HG03064 (cell line): ENCODE data around the gene MED23.

Experiments used
- ATAC-seq: cut with Tn5 transposase; IDR thresholded peaks from one replicate; pipeline ENCODE4 v1.9.1; 2021; ENCODE audit warnings: low read depth; ENCODE audit not compliant: unreplicated experiment

Gene MED23

DNA sequence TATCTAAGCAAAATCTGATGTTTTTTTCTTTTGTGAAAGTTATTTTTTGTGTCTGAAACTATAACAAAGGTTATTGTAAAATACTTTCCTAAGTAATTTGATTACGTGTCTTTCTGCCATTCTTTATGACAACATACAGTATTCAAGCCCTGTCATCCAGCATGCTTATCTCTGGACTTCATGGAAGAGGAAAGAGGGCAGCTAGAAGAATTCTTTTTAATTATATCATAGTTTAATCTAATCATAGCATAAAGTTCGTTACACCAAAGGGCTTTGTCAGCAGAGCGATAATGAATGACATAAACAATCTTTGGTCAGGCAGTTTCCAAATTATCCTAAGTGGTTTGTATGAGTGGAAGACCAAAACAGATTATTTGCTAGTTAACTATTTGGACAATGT is 12.5 kb upstream of the MED23 start:
- no peak for ATAC-seq

DNA sequence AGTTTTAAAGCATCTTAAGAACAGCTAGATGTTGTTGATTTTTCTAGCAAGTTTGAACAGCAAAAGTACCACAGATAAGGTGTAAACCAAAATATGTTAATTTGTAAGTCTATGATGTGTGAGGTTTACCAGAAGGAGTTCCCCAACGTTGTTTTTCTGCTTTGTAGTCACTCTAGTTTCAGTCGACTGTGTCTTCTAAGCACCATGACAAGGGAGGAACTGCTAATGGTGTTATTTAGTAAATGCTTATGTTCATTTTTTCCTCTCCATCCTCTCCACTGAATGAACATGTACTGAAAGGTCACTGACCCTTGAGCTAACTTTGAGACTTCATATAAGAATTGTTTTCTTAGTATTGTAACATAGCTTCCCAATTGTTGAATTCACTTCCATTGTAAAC is 12.1 kb upstream of the MED23 start:
- peak; percentile 63 for ATAC-seq

- no peak for ATAC-seq
Measured at GRCh38 chr6:131638013-131638412, 10.0 kb upstream of the MED23 start.

GRCh38 chr6:131636880-131637792 is 9.1 kb upstream of the MED23 start, which contains the start of gene ENPP3:
ENPP3 (plus strand) TSS chr6:131637302; CDS start chr6:131637385, 83 bp downstream.
- no peak for ATAC-seq

- peak; percentile 75 for ATAC-seq
Measured at GRCh38 chr6:131635384-131636340, 7.6 kb upstream of the MED23 start.

GRCh38 chr6:131631625-131632289 is 3.7 kb upstream of the MED23 start:
- no peak for ATAC-seq

DNA sequence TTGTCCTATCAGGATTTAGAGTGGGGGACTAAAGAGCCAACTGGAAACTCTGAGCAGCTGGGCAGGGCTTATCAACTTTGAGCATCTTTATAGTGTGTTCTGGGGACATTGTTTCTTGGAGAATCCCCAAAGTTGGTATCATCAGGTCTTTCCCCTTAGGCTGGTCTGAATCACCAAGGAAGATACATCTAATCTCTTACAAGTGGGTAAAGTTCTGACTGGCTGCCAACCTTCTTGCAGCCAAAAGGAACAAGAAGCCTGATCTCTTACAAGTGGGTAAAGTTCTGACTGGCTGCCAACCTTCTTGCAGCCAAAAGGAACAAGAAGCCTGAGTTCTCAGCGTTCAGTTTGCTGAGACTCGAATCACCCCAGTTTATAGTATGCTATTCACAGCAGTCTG is 1.6 kb upstream of the MED23 start:
- no peak for ATAC-seq

DNA sequence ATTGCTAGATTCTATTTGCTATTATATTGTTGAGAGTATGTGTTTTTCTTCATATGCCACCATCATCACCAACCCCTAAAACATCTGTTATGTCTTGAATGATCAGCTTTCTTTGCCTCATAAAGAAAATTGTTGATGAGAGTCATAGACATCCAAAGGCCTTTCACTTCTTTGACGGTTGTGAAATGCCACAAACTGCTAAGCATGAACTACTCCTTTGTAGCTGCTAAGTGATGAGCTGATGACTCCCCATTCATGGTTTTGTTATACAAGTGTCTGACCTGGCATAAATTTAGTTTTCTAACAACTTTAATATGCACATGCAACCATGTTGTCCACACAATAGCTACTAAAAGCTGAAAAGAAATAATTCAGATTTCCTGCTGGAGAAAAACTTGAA is 684 bp upstream of the MED23 start:
- ATAC-seq, result no peak

DNA sequence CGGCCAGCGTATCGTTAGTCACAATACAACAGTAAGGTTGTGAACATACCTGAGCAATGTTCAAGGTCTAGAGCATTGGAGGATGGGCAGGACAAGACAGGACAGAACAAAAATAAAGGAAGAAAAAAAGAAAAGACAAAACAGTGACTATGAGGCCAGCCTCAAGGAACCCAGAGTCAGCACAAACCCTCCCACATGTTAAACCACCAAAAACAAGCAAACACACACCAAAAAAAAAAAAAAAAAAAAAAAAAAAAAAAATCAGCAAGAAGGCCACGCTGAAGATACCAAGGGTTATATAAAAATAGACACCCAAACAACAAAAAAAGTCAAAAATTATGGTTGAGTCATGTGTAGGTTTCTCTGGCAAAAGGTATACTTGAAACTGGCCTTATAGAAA is 12.8 kb downstream of the MED23 start:
- no peak for ATAC-seq

- ATAC-seq, result no peak
Measured at GRCh38 chr6:131613296-131613925, 14.6 kb downstream of the MED23 start.

- no peak for ATAC-seq
Measured at GRCh38 chr6:131602781-131603312, 25.2 kb downstream of the MED23 start.

- ATAC-seq, result no peak
Measured at GRCh38 chr6:131600716-131601115, 27.3 kb downstream of the MED23 start.

DNA sequence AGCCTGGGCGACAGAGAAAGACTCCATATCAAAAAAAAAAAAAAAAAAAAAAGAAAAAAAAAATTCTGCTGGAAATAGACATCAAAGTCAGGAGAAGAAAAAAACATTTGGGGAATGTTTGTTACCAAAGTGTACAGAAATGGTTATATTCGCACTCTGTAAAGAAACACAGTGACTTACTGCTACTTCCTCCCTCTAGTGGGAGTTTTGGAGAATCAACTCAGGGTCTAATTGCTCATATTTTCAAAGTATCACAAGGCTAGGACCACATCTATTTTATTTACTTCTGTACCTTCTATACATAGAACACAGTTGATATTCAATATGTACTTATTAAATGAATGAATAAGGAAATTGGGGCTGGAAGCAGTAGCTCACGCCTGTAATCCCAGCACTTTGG is 30.6 kb downstream of the MED23 start:
- ATAC-seq, result no peak

DNA sequence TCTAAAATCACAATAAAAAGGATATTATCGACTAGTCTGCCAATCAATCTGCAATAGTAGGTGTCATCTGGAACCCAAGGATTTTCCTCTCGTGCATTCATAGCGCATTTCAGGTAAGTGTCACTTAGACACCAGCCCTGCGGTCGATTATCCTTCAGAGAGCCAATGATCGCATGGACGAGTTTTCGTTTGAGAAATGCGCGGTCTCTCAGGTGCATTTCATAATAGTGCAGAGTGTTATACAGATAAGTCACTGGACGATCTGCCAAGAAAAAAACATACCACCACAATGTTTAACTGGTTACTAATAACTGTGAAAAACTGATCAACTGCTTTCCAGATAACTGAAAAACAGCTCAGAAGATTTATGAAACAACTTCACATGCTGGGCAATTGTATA is 34.0 kb downstream of the MED23 start:
- no peak for ATAC-seq

DNA sequence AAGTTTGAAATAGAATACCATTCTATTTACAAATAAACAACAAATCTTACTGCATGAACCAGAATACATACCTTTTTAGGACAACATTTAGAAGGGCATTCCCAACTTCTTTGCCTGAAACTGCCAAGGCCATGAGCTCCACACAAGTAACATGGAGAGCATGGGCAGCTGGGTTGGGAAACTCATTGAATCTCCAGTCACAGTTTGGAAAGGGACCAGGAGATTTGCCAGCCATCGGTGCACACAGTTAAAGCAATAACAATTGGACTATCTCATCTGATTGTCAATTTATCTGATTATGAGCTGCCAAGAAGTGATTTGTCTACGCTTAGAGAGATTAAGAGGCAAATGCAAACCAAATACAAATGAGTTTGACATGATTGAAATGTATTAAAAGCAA is 35.1 kb downstream of the MED23 start:
- ATAC-seq, result no peak

DNA sequence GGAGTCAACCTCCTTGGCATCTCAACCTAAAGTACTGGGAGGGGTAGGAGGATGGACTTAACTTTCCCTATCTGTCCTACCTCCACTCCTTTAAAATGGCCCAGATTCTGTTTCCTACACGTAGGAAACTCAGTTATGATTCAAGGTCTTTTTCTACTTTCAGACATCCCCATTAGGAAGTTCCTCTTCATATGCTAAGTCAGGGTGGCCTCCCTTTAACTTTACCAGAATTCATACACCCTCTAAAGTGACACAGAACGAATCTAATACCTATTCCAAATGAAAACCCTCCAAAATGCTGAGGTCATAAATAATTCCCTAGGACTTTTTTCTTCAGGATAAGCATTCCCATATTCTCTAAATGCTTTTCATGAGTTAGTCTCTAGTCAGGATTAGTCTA is 39.4 kb downstream of the MED23 start:
- no peak for ATAC-seq

DNA sequence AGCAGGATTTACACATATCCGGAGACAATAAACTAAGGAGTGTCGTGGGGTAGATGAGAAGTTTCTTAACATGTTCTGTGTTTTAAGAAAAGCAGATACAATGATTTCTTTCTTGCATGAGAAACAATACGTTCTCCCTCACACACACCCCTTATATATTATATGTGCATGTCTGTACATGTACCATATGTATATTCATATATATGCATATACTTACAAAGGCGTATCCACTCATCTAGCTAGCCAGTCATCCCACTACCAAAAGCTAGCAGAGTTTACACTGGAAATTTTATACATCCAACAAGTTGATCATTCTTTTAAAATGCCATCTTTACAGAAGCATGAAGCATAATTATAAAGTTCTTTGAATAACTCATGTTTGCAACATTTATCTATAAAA is 40.1 kb downstream of the MED23 start:
- ATAC-seq, result no peak

GRCh38 chr6:131586543-131586942 is 41.5 kb downstream of the MED23 start:
- ATAC-seq, result no peak

- no peak for ATAC-seq
Measured at GRCh38 chr6:131581523-131581922, 46.5 kb downstream of the MED23 start.

DNA sequence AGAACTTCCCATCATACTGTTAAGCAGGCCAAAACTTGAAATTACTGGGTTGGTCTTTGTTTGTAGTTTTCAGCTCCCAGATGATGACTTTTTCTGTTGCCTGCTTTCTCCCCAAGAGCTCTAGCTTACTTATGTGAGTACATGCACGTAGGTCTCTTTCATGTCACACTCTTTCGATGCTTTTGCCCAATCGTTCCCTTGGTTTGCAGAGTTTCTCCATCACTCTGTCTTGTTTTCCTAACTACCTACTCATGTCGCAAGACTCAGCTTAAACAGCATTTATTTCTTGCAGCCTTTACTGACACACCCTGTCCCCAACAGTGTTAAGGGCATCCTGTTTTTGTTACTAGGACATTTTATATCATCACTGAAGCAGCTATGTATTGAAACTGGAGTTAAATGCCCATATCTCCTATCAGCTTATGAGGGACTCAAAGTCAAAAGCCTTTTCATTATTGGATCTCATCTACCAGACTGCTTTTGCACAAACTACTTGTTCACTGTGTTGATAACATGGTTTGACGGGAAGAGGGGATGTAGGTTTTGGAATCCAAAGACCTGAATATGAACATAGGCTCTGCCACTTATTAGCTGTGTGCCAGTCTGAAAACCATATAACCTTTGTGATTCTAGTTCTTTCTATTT is 52.1 kb downstream of the MED23 start:
- no peak for ATAC-seq
